ENCODE data around the gene DDX46. TPM values are rescaled to one million over a fixed set of nuclear protein-coding genes. Genes with fewer than 3 reads are reported as not detected.

Gene DDX46
- total and polyA plus RNA-seq, 9 donors: 30.0 to 61.8 (median 52.0) TPM

DNA sequence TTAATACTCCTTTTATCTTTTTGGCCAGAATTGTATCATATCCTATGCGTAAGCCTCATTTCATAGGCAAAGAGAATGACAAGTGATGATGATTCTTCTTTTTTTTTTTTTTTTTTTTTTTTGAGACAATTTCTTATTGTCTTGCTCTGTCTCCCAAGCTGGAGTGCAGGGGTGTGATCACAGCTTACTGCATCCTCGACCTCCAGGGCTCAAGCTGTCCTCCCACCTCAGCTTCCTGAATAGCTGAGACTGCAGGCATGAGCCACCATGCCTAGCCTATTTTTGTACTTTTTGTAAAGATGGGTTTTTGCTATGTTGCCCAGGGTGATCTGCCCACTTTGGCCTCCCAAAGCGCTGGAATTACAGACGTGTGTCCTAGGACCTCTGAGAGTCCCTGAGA is 45.2 kb downstream of the DDX46 start:
- H3K36me3 ChIP-seq (ENCODE audit: control insufficient read depth, insufficient read depth, low read length): peaks cover 25% of the 10 kb centered on the region
- no peak overlapping the region for H3K27ac ChIP-seq (ENCODE audit: low read length)
- WGBS (ENCODE audit: insufficient coverage): no CpG with 5 or more reads among the region's 4 CpGs
- H3K27me3 ChIP-seq (ENCODE audit: control insufficient read depth, insufficient read depth, low read length): no peaks in the 10 kb centered on the region
- H3K9me3 ChIP-seq (replicated peaks; ENCODE audit: control insufficient read depth, low read depth, low read length): no peaks in the 10 kb centered on the region
- H3K4me3 ChIP-seq (ENCODE audit: low read length): no peak overlapping the region
- no peaks in the 10 kb centered on the region for H3K4me1 ChIP-seq (ENCODE audit: control insufficient read depth, insufficient read depth, low read length)
- DNase-seq: no peak

GRCh38 chr5:134813407-134813806 is 54.8 kb downstream of the DDX46 start:
- Histone ChIP-seq H3K4me3 (ENCODE audit: low read length) (no peak overlapping the region), H3K9me3 (replicated peaks; ENCODE audit: control insufficient read depth, low read depth, low read length) (no peaks in the 10 kb centered on the region), H3K36me3 (ENCODE audit: control insufficient read depth, insufficient read depth, low read length) (peaks cover 29% of the 10 kb centered on the region), H3K27me3 (ENCODE audit: control insufficient read depth, insufficient read depth, low read length) (no peaks in the 10 kb centered on the region), H3K27ac (ENCODE audit: low read length) (no peak overlapping the region), H3K4me1 (ENCODE audit: control insufficient read depth, insufficient read depth, low read length) (no peaks in the 10 kb centered on the region)
- no peak for DNase-seq
- WGBS (ENCODE audit: insufficient coverage): no CpG with 5 or more reads among the region's 2 CpGs

- H3K4me1 ChIP-seq (ENCODE audit: control insufficient read depth, insufficient read depth, low read length): no peaks in the 10 kb centered on the region
- H3K27ac ChIP-seq (ENCODE audit: low read length): no peak overlapping the region
- no peak for DNase-seq
- H3K4me3 ChIP-seq (ENCODE audit: low read length): no peak overlapping the region
- H3K9me3 ChIP-seq (replicated peaks; ENCODE audit: control insufficient read depth, low read depth, low read length): no peaks in the 10 kb centered on the region
- H3K36me3 ChIP-seq (ENCODE audit: control insufficient read depth, insufficient read depth, low read length): peaks cover 33% of the 10 kb centered on the region
- H3K27me3 ChIP-seq (ENCODE audit: control insufficient read depth, insufficient read depth, low read length): no peaks in the 10 kb centered on the region
Measured at GRCh38 chr5:134813827-134814226, 55.2 kb downstream of the DDX46 start.

GRCh38 chr5:134817006-134817405 is 58.4 kb downstream of the DDX46 start:
- Histone ChIP-seq H3K4me3 (ENCODE audit: low read length) (no peak overlapping the region), H3K36me3 (ENCODE audit: control insufficient read depth, insufficient read depth, low read length) (peaks cover 42% of the 10 kb centered on the region), H3K9me3 (replicated peaks; ENCODE audit: control insufficient read depth, low read depth, low read length) (no peaks in the 10 kb centered on the region), H3K4me1 (ENCODE audit: control insufficient read depth, insufficient read depth, low read length) (no peaks in the 10 kb centered on the region), H3K27me3 (ENCODE audit: control insufficient read depth, insufficient read depth, low read length) (no peaks in the 10 kb centered on the region), H3K27ac (ENCODE audit: low read length) (no peak overlapping the region)
- no peak for DNase-seq
- no CpG with 5 or more reads among the region's 4 CpGs for WGBS (ENCODE audit: insufficient coverage)

DNA sequence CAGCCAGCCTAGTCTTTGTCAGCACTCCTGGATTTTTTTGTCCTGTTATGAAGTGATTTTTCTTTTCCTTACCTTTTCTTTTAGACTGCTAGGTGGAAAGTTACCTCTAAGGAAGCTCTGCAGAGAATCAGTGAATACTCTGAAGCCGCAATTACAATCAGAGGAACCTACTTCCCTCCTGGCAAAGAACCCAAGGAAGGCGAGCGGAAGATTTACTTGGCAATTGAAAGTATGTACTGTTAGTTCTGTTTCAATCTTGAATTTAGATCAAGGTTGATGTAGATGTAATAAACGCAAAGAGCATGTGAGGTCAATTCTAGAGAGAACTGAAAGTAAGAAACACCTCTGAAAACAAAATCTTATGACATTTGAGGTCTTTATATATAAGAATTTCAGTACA is 60.2 kb downstream of the DDX46 start:
- WGBS (ENCODE audit: insufficient coverage): no CpG with 5 or more reads among the region's 4 CpGs
- Histone ChIP-seq H3K4me3 (ENCODE audit: low read length) (no peak overlapping the region), H3K27ac (ENCODE audit: low read length) (no peak overlapping the region), H3K36me3 (ENCODE audit: control insufficient read depth, insufficient read depth, low read length) (peaks cover 34% of the 10 kb centered on the region), H3K4me1 (ENCODE audit: control insufficient read depth, insufficient read depth, low read length) (no peaks in the 10 kb centered on the region), H3K27me3 (ENCODE audit: control insufficient read depth, insufficient read depth, low read length) (no peaks in the 10 kb centered on the region), H3K9me3 (replicated peaks; ENCODE audit: control insufficient read depth, low read depth, low read length) (no peaks in the 10 kb centered on the region)
- DNase-seq: no peak

DNA sequence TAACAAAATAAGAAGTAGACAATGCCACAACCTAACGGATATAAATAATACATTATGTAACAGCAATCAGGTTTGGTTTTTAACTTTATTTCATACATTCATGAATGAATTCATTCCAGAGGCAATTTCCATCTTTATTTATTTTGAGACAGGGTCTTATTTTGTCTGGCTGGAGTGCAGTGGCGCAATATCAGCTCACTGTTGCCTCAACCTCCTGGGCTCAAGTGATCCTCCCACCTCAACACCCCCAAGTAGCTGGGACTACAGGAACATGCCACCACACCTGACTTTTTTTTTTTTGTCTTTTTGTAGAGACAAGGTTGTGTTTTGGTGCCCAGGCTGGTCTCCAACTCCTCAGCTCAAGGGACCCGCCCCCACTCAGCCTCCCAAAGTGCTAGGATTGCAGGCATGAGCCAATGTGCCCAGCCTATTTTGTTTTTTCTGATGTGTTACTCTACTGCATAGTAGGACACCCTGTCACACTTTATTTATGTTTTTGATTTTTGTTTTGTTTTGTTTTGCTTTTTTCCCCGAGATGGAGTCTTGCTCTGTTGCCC is 60.9 kb downstream of the DDX46 start:
- WGBS (ENCODE audit: insufficient coverage): 100% methylated on average over 1 of the region's 4 CpGs
- no peak for DNase-seq
- Histone ChIP-seq H3K9me3 (replicated peaks; ENCODE audit: control insufficient read depth, low read depth, low read length) (no peaks in the 10 kb centered on the region), H3K27me3 (ENCODE audit: control insufficient read depth, insufficient read depth, low read length) (no peaks in the 10 kb centered on the region), H3K36me3 (ENCODE audit: control insufficient read depth, insufficient read depth, low read length) (peaks cover 33% of the 10 kb centered on the region), H3K4me1 (ENCODE audit: control insufficient read depth, insufficient read depth, low read length) (no peaks in the 10 kb centered on the region), H3K4me3 (ENCODE audit: low read length) (no peak overlapping the region), H3K27ac (ENCODE audit: low read length) (no peak overlapping the region)

- H3K4me1 ChIP-seq (ENCODE audit: control insufficient read depth, insufficient read depth, low read length): no peaks in the 10 kb centered on the region
- no peak overlapping the region for H3K27ac ChIP-seq (ENCODE audit: low read length)
- DNase-seq: no peak
- no peaks in the 10 kb centered on the region for H3K9me3 ChIP-seq (replicated peaks; ENCODE audit: control insufficient read depth, low read depth, low read length)
- H3K36me3 ChIP-seq (ENCODE audit: control insufficient read depth, insufficient read depth, low read length): peaks cover 35% of the 10 kb centered on the region
- H3K4me3 ChIP-seq (ENCODE audit: low read length): no peak overlapping the region
- WGBS (ENCODE audit: insufficient coverage): 100% methylated on average over 2 of the region's 7 CpGs
- no peaks in the 10 kb centered on the region for H3K27me3 ChIP-seq (ENCODE audit: control insufficient read depth, insufficient read depth, low read length)
Measured at GRCh38 chr5:134821841-134822240, 63.3 kb downstream of the DDX46 start.

DNA sequence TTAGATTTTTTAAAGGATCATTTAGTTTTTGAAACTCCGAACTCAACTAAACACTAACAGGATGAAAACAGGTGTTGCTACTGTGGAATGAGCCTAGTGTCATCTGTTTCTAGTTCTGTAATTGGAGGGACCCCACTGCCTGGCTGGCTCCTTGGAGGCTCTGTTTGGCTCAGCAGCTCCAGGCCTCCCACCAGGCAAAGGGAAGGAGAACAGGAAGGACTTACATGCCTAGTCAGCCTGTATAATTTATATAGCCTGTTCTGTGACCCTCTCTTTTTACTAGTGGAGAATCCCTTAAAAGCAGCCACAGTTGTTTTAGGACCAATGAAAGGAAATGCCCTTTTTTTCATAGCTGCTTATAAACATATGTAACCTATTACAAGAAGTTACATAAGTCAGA is 66.1 kb downstream of the DDX46 start:
- WGBS (ENCODE audit: insufficient coverage): no CpG with 5 or more reads among the region's 1 CpG
- Histone ChIP-seq H3K36me3 (ENCODE audit: control insufficient read depth, insufficient read depth, low read length) (peaks cover 30% of the 10 kb centered on the region), H3K27ac (ENCODE audit: low read length) (no peak overlapping the region), H3K4me1 (ENCODE audit: control insufficient read depth, insufficient read depth, low read length) (no peaks in the 10 kb centered on the region), H3K27me3 (ENCODE audit: control insufficient read depth, insufficient read depth, low read length) (no peaks in the 10 kb centered on the region), H3K9me3 (replicated peaks; ENCODE audit: control insufficient read depth, low read depth, low read length) (no peaks in the 10 kb centered on the region), H3K4me3 (ENCODE audit: low read length) (no peak overlapping the region)
- no peak for DNase-seq

GRCh38 chr5:134825212-134825611 is 66.6 kb downstream of the DDX46 start:
- Histone ChIP-seq H3K27ac (ENCODE audit: low read length) (no peak overlapping the region), H3K27me3 (ENCODE audit: control insufficient read depth, insufficient read depth, low read length) (no peaks in the 10 kb centered on the region), H3K9me3 (replicated peaks; ENCODE audit: control insufficient read depth, low read depth, low read length) (no peaks in the 10 kb centered on the region), H3K4me1 (ENCODE audit: control insufficient read depth, insufficient read depth, low read length) (no peaks in the 10 kb centered on the region), H3K36me3 (ENCODE audit: control insufficient read depth, insufficient read depth, low read length) (peaks cover 25% of the 10 kb centered on the region), H3K4me3 (ENCODE audit: low read length) (no peak overlapping the region)
- no CpG with 5 or more reads among the region's 7 CpGs for WGBS (ENCODE audit: insufficient coverage)
- no peak for DNase-seq

- peaks cover 30% of the 10 kb centered on the region for H3K36me3 ChIP-seq (ENCODE audit: control insufficient read depth, insufficient read depth, low read length)
- H3K9me3 ChIP-seq (replicated peaks; ENCODE audit: control insufficient read depth, low read depth, low read length): no peaks in the 10 kb centered on the region
- H3K27ac ChIP-seq (ENCODE audit: low read length): no peak overlapping the region
- no peak for DNase-seq
- 100% methylated on average over 1 of the region's 3 CpGs for WGBS (ENCODE audit: insufficient coverage)
- H3K4me3 ChIP-seq (ENCODE audit: low read length): no peak overlapping the region
- no peaks in the 10 kb centered on the region for H3K27me3 ChIP-seq (ENCODE audit: control insufficient read depth, insufficient read depth, low read length)
- H3K4me1 ChIP-seq (ENCODE audit: control insufficient read depth, insufficient read depth, low read length): no peaks in the 10 kb centered on the region
Measured at GRCh38 chr5:134833340-134834032, 74.9 kb downstream of the DDX46 start.

- no peak overlapping the region for H3K4me3 ChIP-seq (ENCODE audit: low read length)
- no peaks in the 10 kb centered on the region for H3K9me3 ChIP-seq (replicated peaks; ENCODE audit: control insufficient read depth, low read depth, low read length)
- no CpG with 5 or more reads among the region's 2 CpGs for WGBS (ENCODE audit: insufficient coverage)
- peaks cover 42% of the 10 kb centered on the region for H3K36me3 ChIP-seq (ENCODE audit: control insufficient read depth, insufficient read depth, low read length)
- no peaks in the 10 kb centered on the region for H3K4me1 ChIP-seq (ENCODE audit: control insufficient read depth, insufficient read depth, low read length)
- H3K27me3 ChIP-seq (ENCODE audit: control insufficient read depth, insufficient read depth, low read length): no peaks in the 10 kb centered on the region
- no peak for DNase-seq
- H3K27ac ChIP-seq (ENCODE audit: low read length): no peak overlapping the region
Measured at GRCh38 chr5:134835623-134836022, 77.0 kb downstream of the DDX46 start.

All from muscle of leg (tissue), 11 donors.